H9 (cell line): ENCODE measurements around the gene CADM1. TPM values are rescaled to one million over a fixed set of nuclear protein-coding genes. Genes with fewer than 3 reads are reported as not detected.

ENCODE experiments used
- DNase-seq: peaks from one replicate; pipeline ENCODE4 v3.0.0-alpha.2; 2017
- H2AFZ ChIP-seq: one replicate; pipeline ENCODE4 v1.6.1; 2013; ENCODE audit warnings: mild to moderate bottlenecking, low read length, control low read depth, moderate library complexity
- H2AK5ac ChIP-seq: 2 replicates; pipeline ENCODE4 v1.6.1; 2013; ENCODE audit warnings: low read length, control low read depth, mixed read lengths; ENCODE audit not compliant: insufficient read length
- H2BK120ac ChIP-seq: one replicate; pipeline ENCODE4 v1.6.1; 2013; ENCODE audit warnings: low read depth, mild to moderate bottlenecking, low read length, control low read depth, inconsistent platforms; ENCODE audit not compliant: poor library complexity, severe bottlenecking
- H2BK12ac ChIP-seq: 2 replicates; pipeline ENCODE4 v1.6.1; 2013; ENCODE audit warnings: low read length, control low read depth, mixed read lengths, low read depth; ENCODE audit not compliant: insufficient read length
- H2BK15ac ChIP-seq: 2 replicates; pipeline ENCODE4 v1.6.1; 2013; ENCODE audit warnings: low read depth, low read length, control low read depth
- H2BK20ac ChIP-seq: one replicate; pipeline ENCODE4 v1.6.1; 2013; ENCODE audit warnings: low read depth, mild to moderate bottlenecking, low read length, control low read depth, inconsistent platforms; ENCODE audit not compliant: poor library complexity, severe bottlenecking
- H2BK5ac ChIP-seq: 2 replicates; pipeline ENCODE4 v1.6.1; 2013; ENCODE audit warnings: low read length, control low read depth, mixed read lengths; ENCODE audit not compliant: insufficient read length
- H3K14ac ChIP-seq: 2 replicates; pipeline ENCODE4 v1.6.1; 2013; ENCODE audit warnings: low read length, control low read depth; ENCODE audit not compliant: insufficient read depth
- H3K18ac ChIP-seq: 2 replicates; pipeline ENCODE4 v1.6.1; 2013; ENCODE audit warnings: low read depth, mild to moderate bottlenecking, mixed read lengths, low read length, control low read depth; ENCODE audit not compliant: insufficient read length
- H3K23ac ChIP-seq: 2 replicates; pipeline ENCODE4 v1.6.1; 2013; ENCODE audit warnings: low read length, control low read depth, mixed read lengths, low read depth; ENCODE audit not compliant: insufficient read length
- H3K23me2 ChIP-seq: 2 replicates; pipeline ENCODE4 v1.6.1; 2013; ENCODE audit warnings: low read depth, mild to moderate bottlenecking, mixed read lengths, low read length, control low read depth; ENCODE audit not compliant: insufficient read length, poor library complexity, severe bottlenecking
- H3K27ac ChIP-seq: 2 replicates; pipeline ENCODE4 v1.5.1; 2013; ENCODE audit warnings: low read length, control low read depth, mixed read lengths, low read depth; ENCODE audit not compliant: insufficient read length
- H3K27me3 ChIP-seq: 2 replicates; pipeline ENCODE4 v1.6.1; 2013; ENCODE audit warnings: low read length, control low read depth, inconsistent platforms; ENCODE audit not compliant: insufficient read depth
- H3K4ac ChIP-seq: 2 replicates; pipeline ENCODE4 v1.6.1; 2013; ENCODE audit warnings: low read depth, mild to moderate bottlenecking, control low read depth, inconsistent platforms, low read length, moderate library complexity
- H3K4me1 ChIP-seq: 2 replicates; pipeline ENCODE4 v1.6.1; 2013; ENCODE audit warnings: low read length, control low read depth, inconsistent platforms; ENCODE audit not compliant: insufficient read depth
- H3K4me2 ChIP-seq: 2 replicates; pipeline ENCODE4 v1.6.1; 2013; ENCODE audit warnings: low read length, control low read depth, mixed read lengths; ENCODE audit not compliant: insufficient read length, insufficient read depth
- H3K56ac ChIP-seq: 2 replicates; pipeline ENCODE4 v1.6.1; 2013; ENCODE audit warnings: low read depth, mild to moderate bottlenecking, mixed read lengths, low read length, control low read depth; ENCODE audit not compliant: insufficient read length
- H3K79me1 ChIP-seq: 2 replicates; pipeline ENCODE4 v1.6.1; 2013; ENCODE audit warnings: low read depth, mild to moderate bottlenecking, moderate library complexity, low read length, control low read depth, inconsistent platforms; ENCODE audit not compliant: insufficient read depth, poor library complexity, severe bottlenecking
- H3K79me2 ChIP-seq: 2 replicates; pipeline ENCODE4 v1.6.1; 2013; ENCODE audit warnings: low read length, control low read depth, inconsistent platforms; ENCODE audit not compliant: insufficient read depth
- H3K9ac ChIP-seq: 2 replicates; pipeline ENCODE4 v1.6.1; 2013; ENCODE audit warnings: low read length, control low read depth, mixed read lengths; ENCODE audit not compliant: insufficient read length; ENCODE audit errors: extremely low read depth
- H3K9me3 ChIP-seq: one replicate; pipeline ENCODE4 v1.6.1; 2013; ENCODE audit warnings: low read depth, low read length, inconsistent platforms; ENCODE audit not compliant: control insufficient read depth
- H3T11ph ChIP-seq: one replicate; pipeline ENCODE4 v1.6.1; 2013; ENCODE audit warnings: mild to moderate bottlenecking, low read length, control low read depth, inconsistent platforms
- H4K20me1 ChIP-seq: one replicate; pipeline ENCODE4 v1.6.1; 2013; ENCODE audit not compliant: control insufficient read depth, insufficient read length, insufficient read depth
- H4K5ac ChIP-seq: 2 replicates; pipeline ENCODE4 v1.6.1; 2013; ENCODE audit warnings: low read depth, mild to moderate bottlenecking, mixed read lengths, low read length, control low read depth; ENCODE audit not compliant: insufficient read length
- H4K8ac ChIP-seq: replicated peaks from 2 replicates; pipeline ENCODE4 v1.6.1; 2013; ENCODE audit warnings: low read length, control low read depth, mixed read lengths, low read depth; ENCODE audit not compliant: insufficient read length
- H4K91ac ChIP-seq: 2 replicates; pipeline ENCODE4 v1.6.1; 2013; ENCODE audit warnings: low read depth, mild to moderate bottlenecking, moderate library complexity, mixed read lengths, low read length, control low read depth; ENCODE audit not compliant: insufficient read length
- H3K27ac Mint-ChIP-seq, 3 experiments: 2 replicates in 2 of 3; 3 replicates in 1 of 3; pipeline ENCODE4 v1.8.0; 2020 to 2021; ENCODE audit warnings: mixed read lengths in 3 of 3, mild to moderate bottlenecking in 1 of 3, moderate library complexity in 1 of 3
- H3K27me3 Mint-ChIP-seq: 2 replicates; pipeline ENCODE4 v1.8.0; 2021; ENCODE audit warnings: low read depth, mild to moderate bottlenecking, moderate library complexity, mixed read lengths
- H3K36me3 Mint-ChIP-seq, 3 experiments: 2 replicates in 2 of 3; 3 replicates in 1 of 3; pipeline ENCODE4 v1.8.0; 2020 to 2021; ENCODE audit warnings: low read depth in 3 of 3, mixed read lengths in 3 of 3; ENCODE audit not compliant: insufficient read depth in 1 of 3
- H3K4me1 Mint-ChIP-seq, 2 experiments: 2 replicates each; pipeline ENCODE4 v1.8.0; 2020; ENCODE audit warnings: mixed read lengths in 2 of 2
- H3K4me3 Mint-ChIP-seq, 2 experiments: 2 replicates in 1 of 2; 3 replicates in 1 of 2; pipeline ENCODE4 v1.8.0; 2020 to 2021; ENCODE audit warnings: mild to moderate bottlenecking in 2 of 2, mixed read lengths in 2 of 2, moderate library complexity in 1 of 2
- H3K9me3 Mint-ChIP-seq, 2 experiments: 2 replicates in 1 of 2; 3 replicates in 1 of 2; pipeline ENCODE4 v1.8.0; 2020; ENCODE audit warnings: mild to moderate bottlenecking in 2 of 2, mixed read lengths in 2 of 2, moderate library complexity in 1 of 2
- WGBS: extraction: QIAGEN DNeasy Blood & Tissue Kit; methylation state at CpG from one replicate; pipeline ENCODE4 v1.1.7; 2013; ENCODE audit warnings: missing lambda C conversion rate, low lambda C conversion rate, mixed read lengths; ENCODE audit not compliant: insufficient read length; ENCODE audit errors: extremely low coverage; 5-methylcytosine and 5-hydroxymethylcytosine counted together
- total RNA-seq: library from RNA; stranded (reverse); gene quantifications from 2 replicates; pipeline ENCODE4 v1.2.1, GENCODE V29; 2021
- TF ChIP-seq, protein P1 (sequence below): fragments of 200-600 bp; sonication (generic); conservative IDR thresholded peaks from 3 replicates; pipeline ENCODE4 v1.8.0; 2021; ENCODE audit warnings: antibody characterized with exemption, mild to moderate bottlenecking

Gene CADM1
- total RNA-seq, 1 experiment from 2014 or later, result 11.9 TPM

DNA sequence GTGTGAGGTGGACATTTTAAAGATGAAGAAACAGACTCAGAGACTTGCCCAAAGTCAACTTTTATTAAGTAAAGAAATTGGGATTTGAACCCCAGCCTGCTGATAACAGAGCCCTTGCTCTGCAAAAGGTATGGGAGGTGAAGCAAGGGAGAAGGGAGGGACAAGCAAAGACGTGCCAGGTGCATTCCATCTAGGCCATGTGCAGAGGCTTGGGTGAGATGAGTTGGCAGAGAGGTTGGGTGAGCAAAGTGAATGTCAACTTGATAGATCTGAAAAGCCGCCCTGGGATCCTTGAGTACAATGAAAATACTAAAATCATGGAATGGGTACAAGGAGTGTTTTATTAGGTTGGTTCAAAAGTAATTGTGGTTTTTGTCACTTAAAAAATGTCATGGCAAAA lies 341.3 kb downstream of the CADM1 start:
- Histone ChIP-seq H3K14ac (no peak overlapping the region), H3K79me2 (no peaks in the 10 kb centered on the region), H3K27ac (no peak overlapping the region), H3K23ac (no peak overlapping the region), H2BK20ac (no peak overlapping the region), H4K20me1 (no peaks in the 10 kb centered on the region), H2AK5ac (no peak overlapping the region), H2AFZ (no peak overlapping the region), H3K18ac (no peak overlapping the region), H4K5ac (no peak overlapping the region), H3K27me3 (no peaks in the 10 kb centered on the region), H2BK120ac (no peak overlapping the region), H3K79me1 (no peaks in the 10 kb centered on the region), H4K91ac (no peak overlapping the region), H2BK5ac (no peak overlapping the region), H3K56ac (no peak overlapping the region), H3K4me2 (no peak overlapping the region), H3T11ph (no peak overlapping the region), H2BK12ac (no peak overlapping the region), H3K9me3 (no peaks in the 10 kb centered on the region), H2BK15ac (no peak overlapping the region), H3K9ac (no peak overlapping the region), H4K8ac (no peak overlapping the region), H3K4me1 (peaks cover 7% of the 10 kb centered on the region), H3K23me2 (no peaks in the 10 kb centered on the region), H3K4ac (no peak overlapping the region)
- Mint-ChIP-seq H3K9me3 (no peaks in the 10 kb centered on the region), H3K4me1 (peaks cover 48 to 49% of the 10 kb centered on the region in 2 experiments), H3K27me3 (peaks cover 12% of the 10 kb centered on the region), H3K36me3 (no peaks in the 10 kb centered on the region), H3K27ac (no peak overlapping the region), H3K4me3 (no peak overlapping the region)
- TF ChIP-seq, protein P1, sequence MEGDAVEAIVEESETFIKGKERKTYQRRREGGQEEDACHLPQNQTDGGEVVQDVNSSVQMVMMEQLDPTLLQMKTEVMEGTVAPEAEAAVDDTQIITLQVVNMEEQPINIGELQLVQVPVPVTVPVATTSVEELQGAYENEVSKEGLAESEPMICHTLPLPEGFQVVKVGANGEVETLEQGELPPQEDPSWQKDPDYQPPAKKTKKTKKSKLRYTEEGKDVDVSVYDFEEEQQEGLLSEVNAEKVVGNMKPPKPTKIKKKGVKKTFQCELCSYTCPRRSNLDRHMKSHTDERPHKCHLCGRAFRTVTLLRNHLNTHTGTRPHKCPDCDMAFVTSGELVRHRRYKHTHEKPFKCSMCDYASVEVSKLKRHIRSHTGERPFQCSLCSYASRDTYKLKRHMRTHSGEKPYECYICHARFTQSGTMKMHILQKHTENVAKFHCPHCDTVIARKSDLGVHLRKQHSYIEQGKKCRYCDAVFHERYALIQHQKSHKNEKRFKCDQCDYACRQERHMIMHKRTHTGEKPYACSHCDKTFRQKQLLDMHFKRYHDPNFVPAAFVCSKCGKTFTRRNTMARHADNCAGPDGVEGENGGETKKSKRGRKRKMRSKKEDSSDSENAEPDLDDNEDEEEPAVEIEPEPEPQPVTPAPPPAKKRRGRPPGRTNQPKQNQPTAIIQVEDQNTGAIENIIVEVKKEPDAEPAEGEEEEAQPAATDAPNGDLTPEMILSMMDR, result no peak
- no CpG with 5 or more reads among the region's 2 CpGs for WGBS
- no peak for DNase-seq
